Activated CD4-positive, alpha-beta T cell treated with anti-CD3 and anti-CD28 coated beads, Interleukin-2, amount 50 U/mL, for 4 hours (primary cell): ENCODE results near the gene TM7SF3.

ENCODE experiments used
- DNase-seq, 2 experiments: peaks; one replicate each; pipeline ENCODE4 v3.0.0-alpha.2; 2020

TM7SF3 gene

GRCh38 chr12:27014859-27015729 lies 910 bp upstream of the TM7SF3 start:
- DNase-seq = no peak

- no peak for DNase-seq
Measured at GRCh38 chr12:27013611-27014084, 536 bp downstream of the TM7SF3 start.

- DNase-seq = no peak
Measured at GRCh38 chr12:27012982-27013255, 1.3 kb downstream of the TM7SF3 start.

- no peak for DNase-seq
Measured at GRCh38 chr12:27012239-27012981, 1.8 kb downstream of the TM7SF3 start.

- DNase-seq = no peak
Measured at GRCh38 chr12:27009881-27010301, 4.3 kb downstream of the TM7SF3 start.

- no peak for DNase-seq
Measured at GRCh38 chr12:27008081-27008480, 6.1 kb downstream of the TM7SF3 start.

- DNase-seq = no peak
Measured at GRCh38 chr12:27006797-27007467, 7.3 kb downstream of the TM7SF3 start.

- DNase-seq = no peak
Measured at GRCh38 chr12:27005495-27005894, 8.7 kb downstream of the TM7SF3 start.

- no peak for DNase-seq
Measured at GRCh38 chr12:27003421-27004381, 10.5 kb downstream of the TM7SF3 start.

- DNase-seq = no peak
Measured at GRCh38 chr12:27002141-27002540, 12.0 kb downstream of the TM7SF3 start.

- DNase-seq = no peak
Measured at GRCh38 chr12:27001663-27002062, 12.5 kb downstream of the TM7SF3 start.

- no peak for DNase-seq
Measured at GRCh38 chr12:27000961-27001360, 13.2 kb downstream of the TM7SF3 start.

GRCh38 chr12:26997003-26997402 lies 17.2 kb downstream of the TM7SF3 start:
- no peak for DNase-seq

- no peak for DNase-seq
Measured at GRCh38 chr12:26995706-26996105, 18.5 kb downstream of the TM7SF3 start.

- no peak for DNase-seq
Measured at GRCh38 chr12:26994109-26994508, 20.1 kb downstream of the TM7SF3 start.

GRCh38 chr12:26991826-26992225 lies 22.4 kb downstream of the TM7SF3 start:
- no peak for DNase-seq

- no peak for DNase-seq
Measured at GRCh38 chr12:26989873-26990272, 24.3 kb downstream of the TM7SF3 start.

GRCh38 chr12:26988703-26989102 lies 25.5 kb downstream of the TM7SF3 start:
- no peak for DNase-seq

- no peak for DNase-seq
Measured at GRCh38 chr12:26987634-26988424, 26.4 kb downstream of the TM7SF3 start.

- DNase-seq = no peak
Measured at GRCh38 chr12:26982866-26983265, 31.3 kb downstream of the TM7SF3 start.

- no peak for DNase-seq
Measured at GRCh38 chr12:26979733-26980132, 34.5 kb downstream of the TM7SF3 start.

- no peak for DNase-seq
Measured at GRCh38 chr12:26978801-26979200, 35.4 kb downstream of the TM7SF3 start.
